Stimulated activated CD8-positive, alpha-beta memory T cell treated with anti-CD3 and anti-CD28 coated beads, Interleukin-4, amount 100 ng/mL, for 48 hours (primary cell): Measurements from ENCODE around the gene PRR3.
A peak's percentile ranks its signal among the peaks of the same experiment; 100 is the strongest.
"Not testable (repeated sequence)": the region's sequence is repeated elsewhere in the genome, so short reads cannot be mapped to it uniquely, and the experiment has no call there.

Experiments
- DNase-seq: peaks from one replicate; pipeline ENCODE4 v3.0.0-alpha.2; 2020

Gene PRR3, protein sequence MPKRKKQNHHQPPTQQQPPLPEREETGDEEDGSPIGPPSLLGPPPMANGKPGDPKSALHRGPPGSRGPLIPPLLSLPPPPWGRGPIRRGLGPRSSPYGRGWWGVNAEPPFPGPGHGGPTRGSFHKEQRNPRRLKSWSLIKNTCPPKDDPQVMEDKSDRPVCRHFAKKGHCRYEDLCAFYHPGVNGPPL

DNA sequence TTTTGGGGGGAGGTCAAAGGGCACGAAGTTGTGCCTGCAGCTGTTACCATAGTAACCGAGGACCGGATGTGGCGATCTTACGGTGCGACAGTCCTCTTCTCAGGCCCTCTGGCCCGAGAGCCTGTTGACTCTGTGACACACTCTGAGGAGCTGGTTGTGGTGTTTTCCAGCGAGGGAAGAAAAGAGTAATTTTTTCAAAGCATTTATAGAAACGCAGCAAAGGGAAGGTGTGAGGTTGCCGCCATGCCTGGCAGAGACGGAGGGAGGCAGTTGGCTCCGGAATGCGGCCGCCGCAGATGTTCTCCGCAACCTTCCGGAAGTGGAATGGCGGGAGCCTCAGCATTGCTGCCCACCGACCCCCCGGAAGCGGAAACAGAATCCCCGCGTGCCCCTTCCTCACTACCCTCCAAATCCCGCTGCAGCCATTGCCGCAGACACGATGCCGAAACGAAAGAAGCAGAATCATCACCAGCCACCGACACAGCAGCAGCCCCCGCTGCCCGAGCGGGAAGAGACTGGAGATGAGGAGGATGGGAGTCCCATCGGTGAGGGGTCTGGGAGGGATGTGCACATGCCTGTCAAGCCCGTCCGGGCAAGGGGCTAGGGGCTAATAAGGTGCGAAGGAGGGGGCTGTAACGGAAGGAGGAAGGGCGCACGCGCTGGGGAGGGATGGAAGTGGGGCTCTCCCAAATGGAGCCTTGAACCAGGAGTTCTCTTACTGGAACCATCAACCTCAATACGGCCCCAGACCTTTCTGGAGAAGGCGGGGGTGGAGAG lies at the start of gene PRR3:
Gene PRR3 (plus strand): TSS at position 390 of the 777 bp plus-strand sequence. CDS start 50 bp downstream, at position 440.
- peak; percentile 91 for DNase-seq

DNA sequence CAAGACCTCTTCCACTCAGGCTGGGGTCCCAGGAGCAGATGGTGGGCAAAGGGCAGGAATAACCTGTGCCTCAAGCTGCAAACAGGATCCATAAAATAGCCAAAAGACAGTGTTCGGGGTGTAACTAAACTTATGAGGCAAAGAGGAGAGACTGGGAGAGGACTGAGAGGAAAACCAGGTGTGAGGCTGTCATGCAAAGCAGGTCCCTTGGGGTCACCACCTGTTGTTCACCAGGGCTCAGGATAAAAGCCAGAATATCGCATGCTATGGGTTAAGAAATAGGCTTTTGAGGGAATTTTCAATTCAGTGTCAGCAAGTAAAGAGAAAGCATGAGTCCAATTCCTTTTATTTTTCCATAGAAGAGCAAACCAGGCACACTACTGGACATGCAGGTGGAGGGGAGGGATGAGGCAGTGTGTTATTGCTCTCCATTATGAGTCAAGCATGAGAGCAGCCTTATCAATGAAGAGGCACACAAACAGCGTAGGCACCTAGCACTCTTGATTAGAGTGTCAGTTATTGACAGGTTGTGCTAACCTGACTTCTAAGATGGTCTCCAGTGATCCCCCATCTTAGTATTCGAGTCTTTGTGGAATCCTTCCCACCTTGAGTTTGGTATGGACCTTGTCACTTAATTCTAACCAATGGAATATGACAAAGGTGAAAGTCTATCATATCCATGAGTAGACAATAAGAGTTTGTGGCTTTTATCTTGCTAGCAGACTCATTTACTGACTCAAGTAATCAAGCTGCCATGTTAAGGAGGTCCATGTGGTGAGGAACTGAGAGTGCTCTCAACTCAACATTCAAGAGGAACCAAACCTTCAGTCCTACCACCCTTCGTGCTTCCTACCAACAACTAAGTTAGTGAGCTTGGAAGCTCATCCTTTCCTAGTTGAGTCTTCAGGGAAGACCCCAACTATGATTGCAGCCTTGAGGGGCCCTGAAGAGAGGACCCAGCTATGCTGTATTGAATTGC lies 49.0 kb upstream of the PRR3 start:
- no peak for DNase-seq

DNA sequence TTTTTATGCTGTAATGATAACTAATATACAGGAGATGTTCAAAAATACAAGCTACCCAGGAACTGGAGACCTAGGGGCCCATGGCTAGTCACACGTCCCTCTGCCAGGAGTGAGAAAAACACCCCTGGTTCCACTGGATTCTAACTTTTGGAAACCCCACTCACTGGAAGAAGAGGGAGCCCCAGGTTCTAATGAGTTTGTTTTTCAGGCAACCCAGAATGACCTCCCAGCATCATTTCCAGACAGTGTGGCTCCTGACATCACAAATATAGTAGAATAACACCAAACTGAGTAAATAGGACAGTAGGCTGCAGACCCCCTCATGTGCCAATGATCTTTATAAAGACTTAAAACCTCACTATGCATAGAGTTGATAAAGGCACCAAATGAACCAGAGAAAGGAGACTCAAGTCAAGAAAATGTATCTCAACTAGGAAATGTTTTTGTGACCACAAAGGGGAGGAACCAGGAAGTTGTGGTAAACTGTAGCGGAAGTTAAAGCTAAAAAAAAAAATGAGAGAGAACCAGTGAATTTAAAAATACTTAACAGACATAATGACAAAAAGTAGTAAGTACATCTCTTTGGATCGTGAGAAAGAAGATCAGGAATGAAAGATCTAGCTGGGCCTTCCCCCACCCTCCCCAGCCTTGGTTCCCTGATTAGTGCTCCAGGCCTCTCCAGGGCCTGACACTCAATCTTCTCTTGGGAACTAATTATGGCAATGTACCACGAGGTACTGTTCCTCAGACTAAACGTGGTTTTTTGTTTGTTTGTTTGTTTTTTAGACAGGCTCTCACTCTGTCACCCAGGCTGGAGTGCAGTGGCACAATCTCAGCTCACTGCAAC lies 48.0 kb upstream of the PRR3 start:
- no peak for DNase-seq

DNA sequence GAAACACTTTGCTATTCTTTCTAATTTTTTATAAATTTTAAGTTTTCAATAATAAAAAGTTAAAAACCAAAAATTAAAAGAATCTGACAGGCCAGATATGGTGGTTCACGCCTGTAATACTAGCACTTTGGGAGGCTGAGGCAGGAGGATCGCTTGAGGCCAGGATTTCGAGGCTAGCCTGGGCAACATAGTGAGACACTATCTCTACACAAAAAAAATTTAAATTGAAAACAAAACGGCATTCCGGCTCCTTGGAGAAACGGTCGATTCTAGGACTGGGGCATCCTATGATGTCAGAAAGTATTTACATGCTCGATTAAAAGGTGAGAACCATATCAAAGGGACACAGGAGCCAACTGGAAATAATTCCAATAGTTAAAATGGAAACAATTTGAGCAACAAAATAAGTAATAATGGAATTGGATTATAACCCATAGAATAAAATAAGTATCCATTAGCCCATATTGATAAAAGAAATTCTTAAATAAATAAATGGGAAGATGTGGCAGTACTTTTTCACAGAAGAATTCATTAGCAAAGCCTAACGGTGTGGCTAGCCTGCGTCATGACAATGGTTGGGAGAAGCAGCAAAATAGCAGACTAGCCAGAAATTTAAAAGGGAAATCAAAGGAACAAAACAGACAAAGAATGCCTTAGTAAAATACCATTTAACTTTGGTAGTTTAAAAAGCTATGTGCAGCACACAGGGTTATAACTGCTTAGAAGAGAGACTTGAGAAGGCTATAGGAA lies 46.5 kb upstream of the PRR3 start:
- DNase-seq: no peak

DNA sequence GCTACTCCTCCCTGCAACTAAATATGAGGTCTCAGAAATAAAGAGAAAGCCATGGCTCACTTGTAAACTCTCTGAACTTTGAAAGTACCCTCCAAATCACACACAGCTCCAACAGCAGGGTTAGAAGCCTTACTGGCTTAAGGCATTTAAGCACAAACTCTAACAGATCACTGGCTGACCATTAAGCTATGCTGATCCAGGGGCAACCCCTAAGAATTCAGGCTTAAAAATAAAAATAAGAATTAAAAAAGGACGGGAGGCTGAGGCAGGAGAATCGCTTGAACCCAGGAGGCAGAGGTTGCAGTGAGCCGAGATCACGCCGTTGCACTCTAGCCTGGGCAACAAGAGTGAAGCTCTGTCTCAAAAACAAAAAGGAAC lies 45.9 kb upstream of the PRR3 start:
- no peak for DNase-seq

DNA sequence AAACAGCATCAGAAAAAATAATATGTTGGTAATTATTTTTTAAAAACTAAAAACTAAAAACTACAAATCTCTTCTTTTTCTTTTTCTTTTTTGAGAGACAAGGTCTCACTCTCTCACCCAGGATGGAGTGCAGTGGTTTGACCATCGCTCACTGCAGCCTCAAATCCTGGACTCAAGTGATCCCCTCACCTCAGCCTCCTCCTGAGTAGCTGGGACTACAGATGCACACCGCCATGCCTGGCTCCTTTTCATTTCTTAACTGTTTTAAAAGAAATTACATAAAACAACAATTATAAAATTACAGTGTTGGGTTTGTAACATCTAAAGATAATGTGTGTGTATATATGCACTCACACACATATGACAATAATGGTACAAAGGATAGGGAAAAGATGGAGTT lies 43.6 kb upstream of the PRR3 start:
- no peak for DNase-seq

DNA sequence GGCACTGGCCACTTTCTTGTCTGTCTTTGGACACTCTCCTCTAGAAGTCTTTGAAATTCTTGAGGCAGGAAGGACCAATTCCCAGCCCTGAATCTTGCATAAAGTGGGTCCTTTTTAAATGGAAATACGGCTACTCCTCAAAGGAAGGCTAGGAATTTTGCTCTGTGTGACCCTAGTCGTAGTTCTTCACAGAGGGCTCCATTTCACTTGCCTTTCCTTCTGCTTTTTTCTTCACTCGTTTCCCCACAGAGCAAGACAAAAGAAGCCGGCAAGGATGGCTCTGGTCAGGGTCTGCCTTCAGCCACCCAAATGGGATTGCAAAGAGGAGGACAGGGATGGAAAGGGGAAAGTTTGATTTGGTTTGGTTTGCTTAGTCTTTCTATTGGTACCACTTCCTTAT lies 42.0 kb upstream of the PRR3 start:
- no peak for DNase-seq

DNA sequence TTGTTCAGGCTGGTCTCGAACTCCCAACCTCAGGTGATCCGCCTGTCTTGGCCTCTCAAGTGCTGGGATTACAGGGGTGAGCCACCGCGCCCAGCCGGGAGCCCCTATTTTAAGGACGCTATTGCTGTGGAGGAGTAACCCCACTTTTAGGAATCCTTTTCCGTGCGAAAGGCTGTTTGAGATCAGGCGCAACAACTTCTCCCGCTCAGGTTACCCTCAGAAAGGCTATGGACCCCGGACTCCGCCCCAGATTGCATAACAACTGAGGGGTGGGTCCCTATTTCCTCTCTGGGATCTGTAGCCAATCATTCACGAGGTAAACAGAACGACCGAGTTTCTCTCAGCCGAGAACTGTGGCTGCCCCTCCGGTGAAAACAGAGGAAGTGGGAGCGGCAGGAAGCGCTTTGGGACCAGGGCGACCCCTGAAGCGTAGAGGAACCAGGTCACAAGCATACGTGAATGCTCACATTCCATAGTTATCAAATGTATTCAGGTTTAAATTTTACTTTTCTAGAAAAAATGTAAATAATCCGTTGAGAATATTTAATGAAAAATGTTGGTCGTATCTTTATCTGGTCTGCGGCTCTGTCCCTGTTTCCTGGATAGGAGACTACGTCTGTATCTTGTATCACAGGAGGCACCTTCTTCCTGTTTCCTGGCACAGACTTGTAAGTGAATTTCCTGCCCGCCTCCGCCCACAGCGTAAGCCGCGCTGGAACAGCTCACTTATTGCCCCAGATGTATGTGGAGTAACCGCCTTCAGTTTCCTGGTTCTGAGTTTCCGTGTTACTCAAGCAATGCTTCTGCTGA lies 40.9 kb upstream of the PRR3 start:
- peak; percentile 91 for DNase-seq

DNA sequence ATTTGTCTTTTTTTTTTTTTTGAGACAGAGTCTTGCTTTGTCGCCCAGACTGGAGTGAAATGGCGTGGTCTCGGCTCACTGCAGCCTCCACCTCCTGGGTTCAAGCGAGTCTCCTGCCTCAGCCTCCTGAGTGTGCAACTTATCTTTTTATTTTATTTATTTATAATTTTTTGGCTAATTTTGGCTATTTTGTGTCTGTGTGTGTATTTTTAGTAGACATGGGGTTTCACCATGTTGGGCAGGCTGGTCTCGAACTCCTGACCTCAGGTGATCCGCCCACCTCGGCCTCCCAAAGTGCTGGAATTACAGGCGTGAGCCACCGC lies 40.4 kb upstream of the PRR3 start:
- DNase-seq: not testable (repeated sequence)

DNA sequence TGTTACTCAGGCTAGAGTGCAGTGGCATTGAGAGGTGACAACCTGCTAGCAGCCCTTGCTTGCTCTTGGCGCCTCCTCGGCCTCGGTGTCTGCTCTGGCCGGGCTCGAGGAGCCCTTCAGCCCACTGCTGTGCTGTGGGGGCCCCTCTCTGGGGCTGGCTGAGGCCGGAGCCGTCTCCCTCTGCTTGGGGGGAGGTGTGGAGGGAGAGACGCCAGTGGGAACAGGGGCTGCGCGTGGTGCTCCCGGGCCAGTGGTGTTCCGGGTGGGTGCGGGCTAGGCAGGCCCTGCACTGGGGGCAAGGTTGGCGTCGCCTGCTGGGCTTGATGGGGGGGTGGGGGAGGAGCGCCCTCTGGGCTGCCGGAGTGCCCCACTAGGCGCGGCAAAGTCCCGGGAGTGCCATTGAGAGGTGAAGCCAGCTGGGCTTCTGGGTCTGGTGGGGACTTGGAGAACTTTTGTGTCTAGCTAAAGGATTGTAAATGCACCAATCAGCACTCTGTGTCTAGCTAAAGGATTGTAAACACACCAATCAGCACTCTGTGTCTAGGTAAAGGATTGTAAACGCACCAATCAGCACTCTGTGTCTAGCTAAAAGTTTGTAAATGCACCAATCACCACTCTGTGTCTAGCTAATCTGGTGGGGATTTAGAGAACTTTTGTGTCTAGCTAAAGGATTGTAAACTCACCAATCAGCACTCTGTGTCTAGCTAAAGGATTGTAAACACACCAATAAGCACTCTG lies 39.2 kb upstream of the PRR3 start:
- not testable (repeated sequence) for DNase-seq

DNA sequence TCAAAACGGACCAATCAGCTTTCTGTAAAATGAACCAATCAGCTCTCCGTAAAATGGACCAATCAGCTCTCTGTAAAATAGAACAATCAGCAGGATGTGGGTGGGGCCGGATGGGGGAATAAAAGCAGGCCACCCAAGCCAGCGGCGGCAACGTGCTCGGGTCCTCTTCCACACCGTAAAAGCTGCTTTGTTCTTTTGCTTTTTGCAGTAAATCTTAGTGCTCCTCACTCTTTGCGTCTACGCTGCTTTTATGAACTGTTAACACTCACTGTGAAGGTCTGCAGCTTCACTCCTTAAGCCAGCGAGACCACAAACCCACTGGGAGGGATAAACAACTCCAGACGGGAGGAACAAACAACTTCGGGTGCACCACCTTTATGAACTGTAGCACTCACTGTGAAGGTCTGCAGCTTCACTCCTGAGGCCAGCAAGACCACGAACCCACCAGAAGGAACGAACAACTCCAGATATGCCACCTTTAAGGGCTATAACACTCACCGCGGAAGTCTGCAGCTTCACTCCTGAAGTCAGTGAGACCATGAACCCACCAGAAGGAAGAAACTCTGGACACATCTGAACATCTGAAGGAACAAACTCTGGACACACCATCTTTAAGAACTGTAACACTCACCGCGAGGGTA lies 38.5 kb upstream of the PRR3 start:
- DNase-seq: not testable (repeated sequence)

DNA sequence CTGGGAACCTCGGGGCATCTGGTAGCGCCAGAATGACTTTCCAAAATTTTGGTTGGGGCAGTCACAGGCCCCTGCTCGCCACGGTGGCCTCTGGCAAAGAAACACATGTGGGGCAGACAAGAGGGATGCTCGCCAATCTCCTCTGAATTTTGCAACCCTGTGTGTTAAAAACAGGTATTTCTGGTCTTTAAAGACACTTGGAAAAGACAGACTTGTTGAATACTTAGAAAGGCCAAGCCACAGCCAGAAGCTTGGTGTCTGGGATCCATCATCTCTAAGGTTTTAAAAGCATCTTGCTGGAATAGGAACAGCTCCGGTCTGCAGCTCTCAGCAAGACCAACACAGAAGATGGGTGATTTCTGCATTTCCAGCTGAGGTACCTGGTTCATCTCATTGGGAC lies 36.6 kb upstream of the PRR3 start:
- no peak for DNase-seq

DNA sequence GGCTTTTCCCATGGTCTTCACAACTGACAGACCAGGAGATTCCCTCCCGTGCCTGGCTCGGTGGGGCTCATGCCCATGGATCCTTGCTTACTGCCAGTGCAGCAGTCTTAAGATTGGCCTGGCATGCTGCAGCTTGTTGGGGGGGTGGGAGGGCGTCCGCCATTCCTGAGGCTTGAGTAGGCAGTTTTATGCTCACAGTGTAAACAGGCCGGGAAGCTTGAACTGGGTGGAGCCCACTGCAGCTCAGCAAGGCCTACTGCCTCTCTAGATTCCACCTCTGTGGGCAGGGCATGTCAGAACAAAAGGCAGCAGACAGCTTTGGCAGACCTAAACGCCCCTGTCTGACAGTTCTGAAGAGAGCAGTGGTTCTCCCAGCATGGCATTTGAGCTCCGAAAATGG lies 36.0 kb upstream of the PRR3 start:
- DNase-seq: not testable (repeated sequence)

DNA sequence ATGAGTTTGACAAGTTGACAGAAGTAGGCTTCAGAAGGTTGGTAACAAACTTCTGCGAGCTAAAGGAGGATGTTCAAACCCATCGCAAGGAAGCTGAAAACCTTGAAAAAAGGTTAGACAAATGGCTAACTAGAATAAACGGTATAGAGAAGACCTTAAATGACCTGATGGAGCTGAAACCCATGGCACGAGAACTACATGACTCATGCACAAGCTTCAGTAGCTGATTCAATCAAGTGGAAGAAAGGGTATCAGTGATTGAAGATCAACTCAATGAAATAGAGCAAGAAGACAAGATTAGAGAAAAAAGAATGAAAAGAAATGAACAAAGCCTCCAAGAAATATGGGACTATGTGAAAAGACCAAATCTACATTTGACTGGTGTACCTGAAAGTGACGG lies 35.1 kb upstream of the PRR3 start:
- DNase-seq: not testable (repeated sequence)

DNA sequence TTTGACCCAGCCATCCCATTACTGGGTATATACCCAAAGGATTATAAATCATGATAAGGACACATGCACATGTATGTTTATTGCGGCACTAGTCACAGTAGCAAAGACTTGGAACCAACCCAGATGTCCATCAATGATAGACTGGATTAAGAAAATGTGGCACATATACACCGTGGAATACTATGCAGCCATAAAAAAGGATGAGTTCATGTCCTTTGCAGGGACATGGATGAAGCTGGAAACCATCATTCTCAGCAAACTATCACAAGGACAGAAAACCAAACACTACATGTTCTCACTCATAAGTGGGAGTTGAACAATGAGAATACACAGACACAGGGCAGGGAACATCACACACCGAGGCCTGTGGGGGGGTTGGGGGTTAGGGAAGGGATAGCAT lies 30.7 kb upstream of the PRR3 start:
- DNase-seq: not testable (repeated sequence)

DNA sequence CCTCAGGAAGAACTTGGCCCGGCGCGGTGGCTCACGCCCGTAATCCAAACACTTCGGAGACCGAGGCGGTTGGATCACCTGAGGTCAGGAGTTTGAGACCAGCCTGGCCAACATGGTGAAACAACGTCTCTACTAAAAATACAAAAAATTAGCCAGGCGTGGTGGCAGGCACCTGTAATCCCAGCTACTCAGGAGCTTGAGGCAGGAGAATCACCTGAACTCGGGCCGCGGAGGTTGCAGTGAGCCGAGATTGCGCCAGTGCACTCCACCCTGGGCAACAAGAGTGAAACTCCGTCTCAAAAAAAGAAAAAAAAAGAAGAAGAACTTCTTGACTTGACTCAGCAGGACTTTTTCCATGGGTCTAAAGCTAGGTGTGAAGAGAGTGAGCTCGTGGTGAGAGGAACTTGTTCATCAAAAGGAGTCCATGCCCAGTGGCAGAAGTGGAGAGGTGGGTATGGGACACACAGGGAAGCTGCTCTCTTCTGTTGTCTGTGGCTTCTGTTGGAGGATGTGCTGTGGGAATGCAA lies 27.7 kb upstream of the PRR3 start:
- peak; percentile 70 for DNase-seq

DNA sequence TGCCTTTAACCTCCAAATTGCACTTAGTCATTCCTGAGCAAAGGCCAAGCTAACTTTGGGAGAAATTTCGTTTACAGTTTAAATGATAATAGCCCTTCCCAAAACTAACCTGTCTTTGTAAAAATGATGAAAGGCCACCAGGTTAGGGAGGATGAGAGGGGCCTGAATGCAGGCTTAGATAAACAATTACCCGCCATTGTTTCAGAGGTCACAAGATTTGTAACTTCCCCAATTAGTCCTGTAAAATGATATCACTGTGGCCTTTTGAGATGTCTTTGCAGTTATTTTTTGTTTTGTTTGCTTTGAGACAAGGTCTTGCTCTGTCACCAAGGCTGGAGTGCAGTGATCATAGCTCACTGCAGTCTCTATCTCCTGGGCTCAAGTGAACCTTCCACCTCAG lies 27.1 kb upstream of the PRR3 start:
- no peak for DNase-seq

DNA sequence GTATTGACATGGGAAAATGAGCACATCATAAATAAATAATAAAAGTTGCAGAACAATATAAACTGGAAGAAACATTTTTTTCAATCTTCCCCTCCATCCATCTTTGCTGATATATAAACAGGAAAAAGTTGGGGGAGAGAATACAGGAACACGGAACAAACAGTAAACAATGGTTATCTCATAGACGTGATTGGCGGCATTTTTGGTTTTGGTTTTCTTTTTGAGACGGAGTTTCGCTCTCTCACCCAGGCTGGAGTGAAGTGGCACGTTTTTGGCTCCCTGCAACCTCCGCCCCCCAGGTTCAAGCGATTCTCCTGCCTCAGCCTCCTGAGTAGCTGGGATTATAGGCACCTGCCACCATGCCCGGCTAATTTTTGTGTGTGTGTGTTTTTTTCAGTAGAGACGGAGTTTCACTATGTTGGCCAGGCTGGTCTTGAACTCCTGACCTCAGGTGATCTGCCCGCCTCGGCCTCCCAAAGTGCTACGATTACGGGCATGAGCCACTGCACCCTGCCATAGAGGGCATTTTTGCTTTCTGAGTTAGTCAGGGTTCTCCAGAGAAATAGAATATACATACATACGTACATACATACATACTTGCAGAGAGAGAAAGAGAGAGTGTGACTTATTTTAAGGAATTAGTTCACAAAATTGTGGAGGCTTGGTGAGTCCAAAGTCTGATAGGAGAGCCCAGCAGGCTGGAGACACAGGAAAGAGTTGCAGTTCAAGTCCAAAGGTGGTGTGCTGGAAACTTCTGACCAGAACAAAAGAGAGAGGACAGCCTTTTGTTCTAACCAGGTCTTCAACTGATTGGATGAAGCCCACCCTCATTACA lies 23.4 kb upstream of the PRR3 start:
- DNase-seq: no peak

DNA sequence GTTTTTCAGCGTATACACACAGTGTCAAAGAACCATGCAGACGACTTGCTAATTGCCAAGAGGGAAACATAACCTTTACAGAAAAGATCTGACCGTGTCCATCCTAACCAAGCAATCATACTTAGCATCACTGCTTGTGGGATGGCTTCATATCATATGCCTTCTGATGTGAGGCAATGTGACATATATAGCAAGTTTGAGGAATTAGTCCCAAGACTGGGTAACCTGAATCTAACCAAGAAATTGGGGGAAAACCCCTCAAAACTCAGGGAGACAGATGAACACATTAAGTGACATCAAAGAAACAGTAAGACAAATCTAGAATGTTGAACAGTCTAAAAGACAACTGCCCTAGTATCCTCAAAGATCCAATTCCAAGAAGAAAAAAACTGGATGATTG lies 19.2 kb upstream of the PRR3 start:
- DNase-seq: no peak
